ENCODE results near the gene NFATC3. TPM values are rescaled to one million over a fixed set of nuclear protein-coding genes. Genes with fewer than 3 reads are reported as not detected.
A peak's percentile ranks its signal among the peaks of the same experiment; 100 is the strongest.

NFATC3 gene
- total RNA-seq, 2 experiments from 2014 or later, result 166 to 169 TPM

- no peak for ATAC-seq
- Mint-ChIP-seq H3K4me3 (no peak overlapping the region), H3K27me3 (ENCODE audit: low read depth) (no peaks in the 10 kb centered on the region), H3K36me3 (ENCODE audit: low read depth) (peaks cover 52% of the 10 kb centered on the region), H3K9me3 (ENCODE audit: insufficient read depth) (no peaks in the 10 kb centered on the region), H3K27ac (no peak overlapping the region), H3K4me1 (ENCODE audit: low read depth) (peaks cover 32% of the 10 kb centered on the region)
- POLR2A ChIA-PET, result no interaction called here
- CTCF ChIA-PET, result interaction anchor here (1.7 kb wide), 1 partner anchor 130 kb away, joined by 3 read pairs; no protein-coding TSS in a partner anchor
- no peak for DNase-seq
Measured at GRCh38 chr16:68223072-68223471, 137.9 kb downstream of the NFATC3 start.

GRCh38 chr16:68226116-68226515 lies 140.9 kb downstream of the NFATC3 start:
- CTCF ChIA-PET, result interaction anchor here (1.6 to 4.9 kb wide), 3 partner anchors 27 to 133 kb away, joined by 4 to 41 read pairs (median 5); no protein-coding TSS in a partner anchor
- no peak for ATAC-seq
- no peak overlapping the region for H3K4me3 Mint-ChIP-seq

DNA sequence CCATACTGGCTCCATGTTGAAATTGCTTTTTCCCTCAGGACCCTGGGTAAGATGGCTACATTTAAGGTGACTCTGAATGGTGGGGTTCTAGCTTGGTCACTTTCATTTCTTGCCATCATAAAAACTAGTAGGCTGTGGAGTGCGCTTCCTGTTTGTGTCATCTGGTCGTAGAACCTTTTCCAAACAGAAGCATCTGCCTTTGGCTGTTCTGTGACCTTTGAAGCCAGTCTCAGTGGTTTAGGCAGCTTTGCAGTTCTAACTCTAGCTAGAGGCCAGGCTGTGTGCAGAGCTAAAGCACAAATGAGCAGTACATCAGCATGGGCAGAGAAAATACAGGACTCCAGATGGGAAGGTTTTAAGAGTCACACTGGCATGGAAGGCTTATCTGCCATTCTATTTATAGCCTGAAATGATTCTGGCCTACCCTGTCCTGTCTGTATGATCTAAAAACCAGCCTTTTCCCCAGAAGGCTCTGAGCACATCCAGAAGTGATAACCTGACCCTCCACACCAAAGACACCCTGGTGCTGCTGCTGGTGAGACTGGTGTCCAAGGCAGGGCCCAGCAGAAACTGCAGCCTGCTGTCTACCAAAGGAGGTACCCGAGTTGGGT lies 142.1 kb downstream of the NFATC3 start:
- Mint-ChIP-seq H3K9me3 (ENCODE audit: insufficient read depth) (no peaks in the 10 kb centered on the region), H3K36me3 (ENCODE audit: low read depth) (peaks cover 48% of the 10 kb centered on the region), H3K4me3 (peak overlapping the region; percentile 31), H3K27ac (peak overlapping the region; percentile 82), H3K27me3 (ENCODE audit: low read depth) (no peaks in the 10 kb centered on the region), H3K4me1 (ENCODE audit: low read depth) (peaks cover 45% of the 10 kb centered on the region)
- peak; percentile 60 for DNase-seq
- CTCF ChIA-PET, result interaction anchor here (0.7 to 4.9 kb wide), 23 partner anchors 10 to 344 kb away, joined by 3 to 41 read pairs (median 5); partner anchors contain the start of gene NFATC3
- ATAC-seq, result peak; percentile 72
- POLR2A ChIA-PET, result interaction anchor here (0.6 to 1.0 kb wide), 3 partner anchors 15 to 287 kb away, joined by 4 read pairs; no protein-coding TSS in a partner anchor

More at GRCh38 chr16:68226116-68226515, 140.9 kb downstream of the NFATC3 start:
- Mint-ChIP-seq H3K36me3 (ENCODE audit: low read depth) (peaks cover 56% of the 10 kb centered on the region), H3K9me3 (ENCODE audit: insufficient read depth) (no peaks in the 10 kb centered on the region), H3K27me3 (ENCODE audit: low read depth) (no peaks in the 10 kb centered on the region), H3K4me1 (ENCODE audit: low read depth) (peaks cover 42% of the 10 kb centered on the region), H3K27ac (peak overlapping the region; percentile 61)
- POLR2A ChIA-PET, result interaction anchor here (0.9 kb wide), 1 partner anchor 142 kb away, joined by 3 read pairs; no protein-coding TSS in a partner anchor
- no peak for DNase-seq

- Mint-ChIP-seq H3K4me3 (no peak overlapping the region), H3K36me3 (ENCODE audit: low read depth) (peaks cover 43% of the 10 kb centered on the region), H3K27ac (peak overlapping the region; percentile 82), H3K27me3 (ENCODE audit: low read depth) (no peaks in the 10 kb centered on the region), H3K4me1 (ENCODE audit: low read depth) (peaks cover 49% of the 10 kb centered on the region), H3K9me3 (ENCODE audit: insufficient read depth) (no peaks in the 10 kb centered on the region)
- DNase-seq (no peak), ATAC-seq (no peak)
- ChIA-PET CTCF (interaction anchor here (0.7 to 4.9 kb wide), 27 partner anchors 9 to 344 kb away, joined by 3 to 41 read pairs (median 4); partner anchors contain the start of gene NFATC3), POLR2A (interaction anchor here (0.6 to 1.3 kb wide), 6 partner anchors 9 to 288 kb away, joined by 3 to 6 read pairs (median 4); no protein-coding TSS in a partner anchor)
Measured at GRCh38 chr16:68227850-68228553, 142.8 kb downstream of the NFATC3 start.

GRCh38 chr16:68228652-68229051 lies 143.5 kb downstream of the NFATC3 start:
- peaks cover 55% of the 10 kb centered on the region for H3K4me1 Mint-ChIP-seq (ENCODE audit: low read depth)
- ATAC-seq (no peak), DNase-seq (no peak)
- H3K4me3 Mint-ChIP-seq, result no peak overlapping the region
- no peaks in the 10 kb centered on the region for H3K27me3 Mint-ChIP-seq (ENCODE audit: low read depth)
- H3K27ac Mint-ChIP-seq, result peak overlapping the region; percentile 52
- ChIA-PET POLR2A (interaction anchor here (0.6 to 1.3 kb wide), 4 partner anchors 9 to 170 kb away, joined by 3 to 6 read pairs (median 3); no protein-coding TSS in a partner anchor), CTCF (interaction anchor here (0.8 to 4.9 kb wide), 25 partner anchors 8 to 345 kb away, joined by 3 to 41 read pairs (median 4); partner anchors contain the start of gene NFATC3)
- peaks cover 42% of the 10 kb centered on the region for H3K36me3 Mint-ChIP-seq (ENCODE audit: low read depth)
- H3K9me3 Mint-ChIP-seq (ENCODE audit: insufficient read depth), result no peaks in the 10 kb centered on the region

GRCh38 chr16:68229431-68230175 lies 144.4 kb downstream of the NFATC3 start:
- CTCF ChIA-PET, result interaction anchor here (0.6 to 4.9 kb wide), 15 partner anchors 9 to 164 kb away, joined by 3 to 41 read pairs (median 4); no protein-coding TSS in a partner anchor
- Mint-ChIP-seq H3K27me3 (ENCODE audit: low read depth) (no peaks in the 10 kb centered on the region), H3K4me1 (ENCODE audit: low read depth) (peaks cover 53% of the 10 kb centered on the region), H3K27ac (no peak overlapping the region), H3K9me3 (ENCODE audit: insufficient read depth) (no peaks in the 10 kb centered on the region), H3K36me3 (ENCODE audit: low read depth) (peaks cover 42% of the 10 kb centered on the region), H3K4me3 (no peak overlapping the region)
- ATAC-seq (no peak), DNase-seq (peak; percentile 55)
- POLR2A ChIA-PET, result no interaction called here

DNA sequence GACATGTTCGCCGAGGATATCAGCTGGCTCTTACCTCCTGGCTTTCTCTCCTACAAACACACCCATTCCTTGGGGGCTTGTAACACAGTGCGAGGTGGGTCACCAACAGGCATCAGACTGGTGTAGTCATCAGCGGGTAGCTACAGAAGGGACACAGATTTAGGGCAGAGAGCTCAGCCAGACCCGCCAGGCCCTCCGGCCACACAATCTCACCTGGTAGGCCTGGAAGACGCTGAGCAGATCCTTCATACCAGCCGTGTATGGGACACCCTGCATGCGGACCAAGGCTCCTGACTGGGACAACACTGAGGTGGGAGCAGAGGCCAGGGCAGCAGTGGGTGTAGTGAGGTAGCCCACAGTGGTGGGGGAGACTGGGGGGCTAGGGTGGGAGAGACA lies 145.0 kb downstream of the NFATC3 start:
- H3K4me1 Mint-ChIP-seq (ENCODE audit: low read depth), result peaks cover 54% of the 10 kb centered on the region
- ChIA-PET POLR2A (no interaction called here), CTCF (interaction anchor here (0.6 to 4.9 kb wide), 15 partner anchors 10 to 165 kb away, joined by 3 to 41 read pairs (median 4); no protein-coding TSS in a partner anchor)

GRCh38 chr16:68230956-68231355 lies 145.8 kb downstream of the NFATC3 start:
- Mint-ChIP-seq H3K27me3 (ENCODE audit: low read depth) (no peaks in the 10 kb centered on the region), H3K36me3 (ENCODE audit: low read depth) (peaks cover 33% of the 10 kb centered on the region), H3K27ac (peak overlapping the region; percentile 30), H3K4me3 (no peak overlapping the region), H3K4me1 (ENCODE audit: low read depth) (peaks cover 48% of the 10 kb centered on the region), H3K9me3 (ENCODE audit: insufficient read depth) (no peaks in the 10 kb centered on the region)
- DNase-seq, result no peak
- ChIA-PET CTCF (interaction anchor here (1.6 to 1.8 kb wide), 2 partner anchors 14 to 20 kb away, joined by 6 to 9 read pairs; no protein-coding TSS in a partner anchor), POLR2A (no interaction called here)
- no peak for ATAC-seq

More for the DNA sequence above, 145.0 kb downstream of the NFATC3 start:
- no peak overlapping the region for H3K27ac Mint-ChIP-seq
- no peak overlapping the region for H3K4me3 Mint-ChIP-seq
- no peaks in the 10 kb centered on the region for H3K27me3 Mint-ChIP-seq (ENCODE audit: low read depth)
- peaks cover 40% of the 10 kb centered on the region for H3K36me3 Mint-ChIP-seq (ENCODE audit: low read depth)
- DNase-seq (no peak), ATAC-seq (no peak)
- H3K9me3 Mint-ChIP-seq (ENCODE audit: insufficient read depth), result no peaks in the 10 kb centered on the region

DNA sequence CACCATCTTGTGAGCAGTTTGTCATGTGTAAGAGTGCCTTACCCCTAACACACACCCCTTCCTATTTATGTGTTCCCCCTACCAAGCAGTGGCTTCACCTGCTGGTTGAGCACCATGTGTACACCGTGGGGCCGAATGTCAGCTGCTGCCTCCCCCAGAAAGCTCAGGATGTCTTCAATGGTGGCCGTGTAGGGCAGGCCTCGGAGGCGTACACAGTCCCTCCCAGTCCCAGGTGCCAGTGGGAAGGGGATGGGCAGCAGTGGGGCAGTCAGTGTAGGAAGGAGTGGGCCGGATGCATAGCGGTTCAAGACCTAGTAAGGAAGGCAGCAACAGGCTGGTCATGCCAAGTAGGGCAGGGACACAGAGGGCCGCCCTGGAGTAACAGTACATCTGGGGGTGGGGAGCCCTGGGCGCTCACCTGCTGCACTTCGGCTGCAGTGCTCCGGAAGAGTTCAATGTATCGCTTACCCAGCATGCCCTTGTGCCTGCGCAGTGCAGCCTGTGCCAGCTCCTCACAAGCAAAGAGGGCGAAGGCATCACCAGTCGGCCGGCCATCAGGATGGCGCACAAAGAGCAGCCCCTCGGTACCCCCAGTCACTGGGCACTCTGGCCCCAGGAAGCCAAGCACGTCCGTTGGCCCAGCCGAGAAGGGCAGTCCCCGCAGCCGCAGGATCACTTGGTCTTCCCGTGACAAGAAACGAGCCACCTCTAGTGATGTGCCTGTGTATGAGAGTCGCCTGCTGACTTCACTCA lies 146.4 kb downstream of the NFATC3 start:
- peaks cover 30% of the 10 kb centered on the region for H3K36me3 Mint-ChIP-seq (ENCODE audit: low read depth)
- no peak for DNase-seq
- no peaks in the 10 kb centered on the region for H3K27me3 Mint-ChIP-seq (ENCODE audit: low read depth)
- ChIA-PET CTCF (no interaction called here), POLR2A (no interaction called here)
- H3K4me1 Mint-ChIP-seq (ENCODE audit: low read depth), result peaks cover 46% of the 10 kb centered on the region
- no peak for ATAC-seq
- H3K9me3 Mint-ChIP-seq (ENCODE audit: insufficient read depth), result no peaks in the 10 kb centered on the region
- H3K27ac Mint-ChIP-seq, result no peak overlapping the region
- no peak overlapping the region for H3K4me3 Mint-ChIP-seq

DNA sequence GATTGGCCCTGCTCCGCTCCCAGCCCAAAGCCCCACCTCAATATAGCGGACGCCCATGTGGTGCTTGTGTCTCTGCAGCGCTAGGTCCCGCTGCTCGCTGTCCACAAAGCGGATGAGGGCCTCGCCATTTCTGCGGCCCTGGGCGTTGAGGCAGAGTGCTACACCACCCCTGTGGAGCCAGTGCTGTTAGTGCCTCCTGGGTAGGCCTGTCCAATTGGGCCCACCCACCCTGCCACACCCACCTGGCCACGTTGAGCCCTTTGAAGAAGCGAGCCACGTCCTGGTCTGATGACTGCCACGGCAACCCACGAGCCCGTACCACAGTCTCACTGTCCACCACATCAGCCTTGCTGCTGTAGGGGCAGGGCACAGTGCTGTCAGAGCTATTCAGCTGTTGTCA lies 147.2 kb downstream of the NFATC3 start:
- no peak for DNase-seq
- Mint-ChIP-seq H3K4me1 (ENCODE audit: low read depth) (peaks cover 46% of the 10 kb centered on the region), H3K27ac (peak overlapping the region; percentile 43), H3K4me3 (no peak overlapping the region), H3K9me3 (ENCODE audit: insufficient read depth) (no peaks in the 10 kb centered on the region), H3K27me3 (ENCODE audit: low read depth) (no peaks in the 10 kb centered on the region), H3K36me3 (ENCODE audit: low read depth) (peaks cover 23% of the 10 kb centered on the region)
- CTCF ChIA-PET, result no interaction called here
- no peak for ATAC-seq
- POLR2A ChIA-PET, result no interaction called here

Data from activated CD8-positive, alpha-beta T cell treated with anti-CD3 and anti-CD28 coated beads, Interleukin-2, amount 10 ng/mL, durations not matched to agents 7 days and 5 days (primary cell).